Left lung (tissue), 10 donors: ENCODE results near the gene SATB2. TPM values are rescaled to one million over a fixed set of nuclear protein-coding genes. Genes with fewer than 3 reads are reported as not detected.

ENCODE experiments used
- ATAC-seq: fragments of 200-7000 bp; cut with Tn5 transposase; one replicate; pipeline ENCODE4 v1.9.1; 2020; ENCODE audit warnings: moderate library complexity
- DNase-seq, 4 donors: peaks; one replicate each; pipeline ENCODE4 v3.0.0-alpha.2; 2013 to 2020
- H3K27ac ChIP-seq, 2 donors: fragments of 200-600 bp; sonication (generic) in 1 of 2; one replicate each; pipeline versions ENCODE4 v1.5.0 to v1.8.0; 2020 to 2021
- H3K27me3 ChIP-seq, 2 donors: fragments of 200-600 bp; sonication (generic) in 1 of 2; one replicate each; pipeline versions ENCODE4 v1.5.0 to v1.8.0; 2020 to 2021
- H3K36me3 ChIP-seq, 2 donors: fragments of 200-600 bp; sonication (generic) in 1 of 2; one replicate each; pipeline versions ENCODE4 v1.5.0 to v1.8.0; 2020 to 2021
- H3K4me1 ChIP-seq, 2 donors: fragments of 200-600 bp; one replicate each; pipeline ENCODE4 v1.8.0; 2021
- H3K4me3 ChIP-seq, 2 donors: fragments of 200-600 bp; sonication (generic) in 1 of 2; one replicate each; pipeline versions ENCODE4 v1.5.0 to v1.8.0; 2020 to 2021; ENCODE audit warnings: mild to moderate bottlenecking in 1 of 2
- H3K9me3 ChIP-seq, 2 donors: fragments of 200-600 bp; sonication (generic) in 1 of 2; one replicate each; pipeline versions ENCODE4 v1.5.0 to v1.8.0; 2020 to 2021
- CTCF ChIP-seq, 2 donors: fragments of 200-600 bp; sonication (generic) in 1 of 2; IDR thresholded peaks; one replicate each; pipeline versions ENCODE4 v1.5.0 to v1.8.0; 2021; ENCODE audit warnings: antibody characterized with exemption in 2 of 2
- intact Hi-C, 2 donors: fragments of 100-400 bp; cut with DNase I; formaldehyde crosslinking; loops; one replicate each; pipeline versions ENCODE4 v1.11.2 to v1.14.2; 2022
- polyA plus RNA-seq, 6 donors: library from polyadenylated mRNA; unstranded; fragments of 120-200 nt; gene quantifications; one replicate each; pipeline ENCODE4 v1.2.1, GENCODE V29; 2013; ENCODE audit not compliant: insufficient read length in 6 of 6
- total RNA-seq, 2 donors: library from RNA; stranded (reverse); fragmentation: NEBNext Ultra II Directional; extraction: Animal tissue kit (Norgen Biotek cat#: 25700); gene quantifications; one replicate each; pipeline ENCODE4 v1.2.1, GENCODE V29; 2021
- donor health status: DM: no; HTN: yes; CAD: no.
- donor health status: DM: no; HTN: no; CAD: no.

Gene SATB2
- total and polyA plus RNA-seq, 8 donors = 2.9 to 4.5 (median 3.8) TPM

DNA sequence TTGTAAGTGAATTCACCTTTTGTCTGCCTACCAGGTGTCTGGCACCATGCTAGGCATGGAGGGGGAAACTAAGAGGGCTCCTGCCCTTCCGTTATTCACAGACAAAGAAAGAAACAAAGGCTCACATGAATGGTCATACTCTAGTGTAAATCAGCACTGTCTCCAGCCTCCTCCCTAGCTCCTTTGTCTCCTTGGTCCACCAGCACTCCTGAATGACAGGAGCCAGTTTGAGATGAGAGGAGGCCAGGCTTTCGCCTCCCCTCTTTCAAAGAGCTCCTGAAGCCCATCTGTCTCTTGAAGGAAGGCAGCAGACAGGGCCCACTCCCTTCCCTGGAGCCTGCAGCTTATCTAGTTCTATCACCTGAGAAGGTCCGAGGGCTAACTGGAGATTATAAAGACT lies 18.7 kb downstream of the SATB2 start:
- H3K27me3 ChIP-seq = peaks cover 0 to 6% of the 10 kb centered on the region in 2 donors
- no peak for ATAC-seq
- DNase-seq = no peak
- H3K9me3 ChIP-seq = no peaks in the 10 kb centered on the region
- H3K27ac ChIP-seq = no peak overlapping the region
- intact Hi-C loops = no loop called here
- H3K4me1 ChIP-seq = no peaks in the 10 kb centered on the region
- H3K4me3 ChIP-seq = no peak overlapping the region
- no peaks in the 10 kb centered on the region for H3K36me3 ChIP-seq
- TF ChIP-seq CTCF (IDR thresholded peaks at IDR 0.05) = no peak

GRCh38 chr2:199434555-199434954 lies 23.2 kb downstream of the SATB2 start:
- H3K27me3 ChIP-seq = no peaks in the 10 kb centered on the region
- intact Hi-C loops = no loop called here
- H3K36me3 ChIP-seq = no peaks in the 10 kb centered on the region
- ATAC-seq (no peak), DNase-seq (no peak)
- H3K4me1 ChIP-seq = no peaks in the 10 kb centered on the region
- no peaks in the 10 kb centered on the region for H3K9me3 ChIP-seq
- no peak for TF ChIP-seq CTCF (IDR thresholded peaks at IDR 0.05)
- no peak overlapping the region for H3K4me3 ChIP-seq
- no peak overlapping the region for H3K27ac ChIP-seq

DNA sequence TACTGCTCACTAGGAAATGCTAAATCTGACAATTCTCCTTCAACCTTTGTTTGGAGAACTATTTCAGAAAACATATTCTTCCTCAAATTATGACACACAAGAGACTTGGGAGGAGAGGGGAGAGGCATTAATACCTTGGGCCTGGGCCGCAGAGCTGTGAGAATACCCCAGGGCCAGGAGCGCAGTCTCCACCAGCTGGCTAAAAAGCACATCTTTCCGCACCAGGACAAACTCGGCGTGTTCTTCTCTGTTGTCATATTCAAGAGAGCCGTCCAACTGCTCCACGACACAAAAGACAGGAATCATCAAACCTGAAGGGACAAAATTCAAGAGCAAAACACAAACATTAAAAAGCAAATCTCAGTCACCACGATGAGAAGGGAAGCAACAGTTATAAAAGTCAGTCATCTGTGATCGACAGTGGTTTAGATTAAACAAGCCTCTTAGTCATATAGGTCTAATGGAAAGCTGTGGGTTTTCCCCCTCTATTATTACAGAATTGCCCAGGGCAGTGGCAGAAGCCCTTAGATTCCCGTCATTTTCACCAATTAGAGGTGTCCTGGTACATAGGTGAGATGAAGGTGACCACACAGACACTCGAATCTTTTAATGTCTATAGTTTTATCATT lies 24.4 kb downstream of the SATB2 start:
- no peak for TF ChIP-seq CTCF (IDR thresholded peaks at IDR 0.05)
- H3K27me3 ChIP-seq = no peaks in the 10 kb centered on the region
- no peak for DNase-seq
- no peak for ATAC-seq
- H3K4me3 ChIP-seq = no peak overlapping the region
- H3K4me1 ChIP-seq = no peaks in the 10 kb centered on the region
- no peaks in the 10 kb centered on the region for H3K36me3 ChIP-seq
- no peak overlapping the region for H3K27ac ChIP-seq
- intact Hi-C loops = no loop called here
- no peaks in the 10 kb centered on the region for H3K9me3 ChIP-seq

- ATAC-seq = no peak
Observed at GRCh38 chr2:199431746-199432213, 26.0 kb downstream of the SATB2 start.

GRCh38 chr2:199430214-199430613 lies 27.5 kb downstream of the SATB2 start:
- DNase-seq (no peak), ATAC-seq (no peak)
- H3K4me1 ChIP-seq = no peaks in the 10 kb centered on the region
- intact Hi-C loops = no loop called here
- no peak overlapping the region for H3K27ac ChIP-seq
- no peak overlapping the region for H3K4me3 ChIP-seq
- TF ChIP-seq CTCF (IDR thresholded peaks at IDR 0.05) = no peak
- H3K27me3 ChIP-seq = no peaks in the 10 kb centered on the region
- no peaks in the 10 kb centered on the region for H3K36me3 ChIP-seq
- H3K9me3 ChIP-seq = no peaks in the 10 kb centered on the region

More at GRCh38 chr2:199431746-199432213, 26.0 kb downstream of the SATB2 start:
- Histone ChIP-seq H3K36me3 (no peaks in the 10 kb centered on the region), H3K27ac (no peak overlapping the region), H3K27me3 (no peaks in the 10 kb centered on the region), H3K4me1 (no peaks in the 10 kb centered on the region), H3K9me3 (no peaks in the 10 kb centered on the region), H3K4me3 (no peak overlapping the region)
- no peak for TF ChIP-seq CTCF (IDR thresholded peaks at IDR 0.05)
- DNase-seq = no peak
- intact Hi-C loops = no loop called here
